Measurements from ENCODE around the gene PFAS.

Gene PFAS

GRCh38 chr17:8272421-8272820, 23.3 kb downstream of the PFAS start:
- DNase-seq (ENCODE audit: low read depth), result no peak

DNA sequence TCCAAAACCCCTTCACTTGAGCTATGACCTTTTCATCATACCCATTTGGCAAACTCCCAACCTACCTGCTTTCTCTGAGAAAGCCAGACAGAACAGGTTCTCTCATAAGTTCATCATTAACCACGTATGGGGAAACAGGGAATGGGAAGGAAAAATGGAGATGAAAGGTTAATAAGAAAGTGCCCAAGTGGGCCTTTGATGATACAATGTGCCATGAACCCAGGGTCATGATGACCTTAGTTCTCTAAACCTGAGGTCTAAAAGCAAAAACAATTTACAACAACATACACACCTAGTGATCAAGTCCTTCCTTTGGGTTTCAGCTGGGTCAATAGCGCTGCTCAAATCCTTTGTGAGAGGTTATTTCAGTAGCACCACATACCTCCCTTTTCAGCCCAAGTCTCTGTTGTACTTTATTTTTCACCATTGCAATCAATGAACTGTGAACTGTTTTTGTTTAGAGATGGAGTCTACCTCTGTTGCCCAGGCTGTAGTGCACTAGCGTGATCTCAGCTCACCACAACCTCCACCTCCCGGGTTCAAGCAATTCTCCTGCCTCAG, 24.9 kb downstream of the PFAS start:
- no peak for DNase-seq (ENCODE audit: low read depth)

GRCh38 chr17:8274816-8275215, 25.7 kb downstream of the PFAS start:
- no peak for DNase-seq (ENCODE audit: low read depth)

GRCh38 chr17:8275421-8276290, 26.6 kb downstream of the PFAS start:
- DNase-seq (ENCODE audit: low read depth), result no peak

DNA sequence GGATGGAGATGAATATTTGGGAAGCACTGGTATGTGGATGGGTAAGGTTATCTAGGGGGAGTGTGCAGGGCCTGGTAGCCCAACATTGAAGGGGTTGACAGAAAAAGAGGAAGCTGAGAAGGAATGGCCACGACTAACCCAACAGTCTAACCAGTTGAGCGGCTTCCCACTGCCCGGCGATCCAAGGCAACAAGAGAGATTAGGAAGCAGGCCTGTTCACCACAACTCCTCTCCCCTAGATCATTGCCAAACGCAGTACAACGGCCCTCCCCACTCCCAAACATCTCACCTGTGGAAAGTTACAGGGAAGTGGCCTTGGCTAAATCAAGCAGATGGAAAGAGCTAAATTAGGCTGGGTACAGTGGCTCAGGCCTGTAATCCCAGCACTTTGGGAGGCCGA, 28.2 kb downstream of the PFAS start:
- no peak for DNase-seq (ENCODE audit: low read depth)

DNA sequence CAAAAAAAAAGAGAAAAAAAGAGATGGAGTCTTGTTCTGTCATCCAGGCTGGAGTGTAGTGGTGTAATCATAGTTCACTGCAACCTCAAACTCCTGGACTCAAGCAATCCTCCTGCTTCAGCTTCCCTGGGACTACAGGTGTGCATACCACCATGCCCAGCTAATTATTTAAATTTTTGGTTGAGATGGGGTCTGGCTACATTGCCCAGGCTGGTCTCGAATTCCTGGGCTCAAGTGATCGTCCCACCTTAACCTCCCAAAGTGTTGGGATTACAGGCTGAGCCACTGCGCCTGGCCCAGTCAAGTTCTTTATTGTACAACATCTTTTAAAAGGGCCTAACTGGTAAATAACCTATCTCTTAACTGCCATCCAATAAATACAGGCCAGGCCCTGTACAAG, 33.3 kb downstream of the PFAS start:
- DNase-seq (ENCODE audit: low read depth), result no peak

DNA sequence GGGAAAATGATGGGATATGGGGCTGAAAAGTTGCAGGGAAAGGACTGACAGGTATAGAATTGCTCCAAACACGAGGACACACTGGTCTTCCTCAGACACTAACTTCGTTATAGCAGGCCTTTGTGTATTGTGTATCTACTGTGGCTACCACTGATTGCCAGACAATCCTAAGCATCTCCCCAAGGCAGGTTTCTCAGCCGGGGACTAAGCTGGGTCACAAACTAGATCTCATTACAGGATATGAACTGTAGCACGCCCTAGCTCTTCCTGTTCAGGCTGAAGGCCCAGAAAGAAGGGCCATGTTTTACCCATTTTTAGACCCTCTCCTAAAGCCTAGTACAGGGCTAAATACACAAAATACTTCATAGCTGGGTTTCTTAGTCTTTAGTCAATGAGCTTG, 34.3 kb downstream of the PFAS start:
- no peak for DNase-seq (ENCODE audit: low read depth)

- no peak for DNase-seq (ENCODE audit: low read depth)
Observed at GRCh38 chr17:8284126-8284525, 35.0 kb downstream of the PFAS start.

GRCh38 chr17:8285270-8286181, 36.4 kb downstream of the PFAS start:
- DNase-seq (ENCODE audit: low read depth), result no peak

DNA sequence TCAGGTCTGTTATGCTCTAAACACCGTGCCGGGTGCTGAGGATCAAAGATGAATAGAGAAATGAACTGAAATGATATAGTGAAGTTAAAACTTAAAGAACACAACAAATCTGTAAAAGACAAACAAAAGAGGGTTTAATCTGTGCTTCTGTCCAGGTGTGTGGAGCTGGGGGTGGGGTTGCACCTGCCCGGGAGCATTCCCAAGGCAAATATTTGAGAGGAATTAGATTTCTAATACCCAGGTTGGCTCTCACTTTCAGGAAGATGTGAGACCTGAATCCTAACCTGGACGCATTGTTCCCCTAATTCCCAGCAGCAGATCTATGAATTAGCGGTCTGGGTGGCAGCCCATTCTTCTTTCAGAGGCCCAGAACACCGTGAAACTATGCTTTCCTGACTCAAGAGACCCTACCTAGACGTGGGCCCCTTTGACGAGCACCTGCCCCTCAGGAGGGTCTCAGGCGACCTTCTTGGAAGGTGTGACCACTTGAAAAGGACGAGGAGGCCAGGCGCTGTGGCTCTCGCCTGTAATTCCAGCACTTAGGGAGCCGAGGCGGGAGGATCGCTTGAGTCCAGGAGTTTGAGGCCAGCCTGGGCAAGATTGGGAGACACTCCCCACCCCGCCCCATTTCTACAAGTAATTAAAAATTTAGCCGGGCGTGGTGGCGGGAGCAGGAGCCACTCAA, 38.7 kb downstream of the PFAS start:
- no peak for DNase-seq (ENCODE audit: low read depth)

- peak; percentile 78 for DNase-seq (ENCODE audit: low read depth)
Observed at GRCh38 chr17:8288336-8289102, 39.4 kb downstream of the PFAS start, which contains the start of gene RANGRF. RANGRF (plus strand) TSS chr17:8288670; CDS start chr17:8288789, 119 bp downstream.

GRCh38 chr17:8289103-8289397, 40.0 kb downstream of the PFAS start:
- DNase-seq (ENCODE audit: low read depth), result peak; percentile 64

DNA sequence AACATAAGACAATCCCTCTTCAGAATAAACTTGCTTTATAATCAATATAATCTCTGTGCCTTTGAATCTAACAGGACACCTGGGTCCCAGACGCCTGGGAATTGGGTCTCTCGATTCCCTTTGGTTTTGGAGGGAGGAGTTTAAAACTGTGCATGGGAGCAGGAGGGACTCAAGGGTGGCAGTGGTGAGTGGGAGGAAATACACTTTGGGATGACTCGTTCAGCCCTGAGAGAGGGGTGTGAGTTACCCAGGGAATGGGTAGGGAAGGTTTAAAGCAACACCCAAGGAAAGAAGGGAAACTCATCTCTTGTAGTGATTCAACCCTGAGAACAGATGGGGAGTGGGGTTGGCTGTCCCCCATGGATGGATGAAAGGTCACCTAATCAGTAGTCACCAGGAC, 41.0 kb downstream of the PFAS start:
- no peak for DNase-seq (ENCODE audit: low read depth)

- no peak for DNase-seq (ENCODE audit: low read depth)
Observed at GRCh38 chr17:8292639-8293395, 43.7 kb downstream of the PFAS start.

GRCh38 chr17:8294361-8294760, 45.3 kb downstream of the PFAS start:
- no peak for DNase-seq (ENCODE audit: low read depth)

DNA sequence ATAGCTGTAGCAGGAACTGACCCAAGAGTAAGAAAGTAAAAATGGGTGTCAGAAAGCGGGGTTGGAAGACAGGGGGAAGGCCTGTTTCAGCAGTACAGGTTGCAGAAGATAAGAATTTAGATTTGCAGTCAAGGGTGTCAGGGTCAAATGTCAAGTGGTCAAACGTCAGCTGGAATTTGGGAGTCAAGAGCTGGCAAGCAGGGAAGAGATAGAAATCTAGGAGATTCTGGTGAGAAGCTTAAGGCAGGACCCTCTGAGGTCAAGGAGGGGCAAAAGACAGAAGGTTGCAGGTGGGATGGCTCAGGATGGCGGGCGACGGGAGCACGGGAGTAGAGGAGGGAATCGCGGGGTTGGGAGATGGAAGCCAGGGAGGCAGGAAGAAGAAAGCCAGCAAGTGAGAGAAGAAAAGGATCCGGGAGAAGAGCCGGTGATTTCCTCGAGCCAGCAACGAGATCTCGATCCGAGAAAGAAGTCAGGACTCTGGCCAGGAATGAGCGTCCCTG, 45.8 kb downstream of the PFAS start:
- no peak for DNase-seq (ENCODE audit: low read depth)

GRCh38 chr17:8300226-8300625, 51.1 kb downstream of the PFAS start:
- DNase-seq (ENCODE audit: low read depth), result no peak

DNA sequence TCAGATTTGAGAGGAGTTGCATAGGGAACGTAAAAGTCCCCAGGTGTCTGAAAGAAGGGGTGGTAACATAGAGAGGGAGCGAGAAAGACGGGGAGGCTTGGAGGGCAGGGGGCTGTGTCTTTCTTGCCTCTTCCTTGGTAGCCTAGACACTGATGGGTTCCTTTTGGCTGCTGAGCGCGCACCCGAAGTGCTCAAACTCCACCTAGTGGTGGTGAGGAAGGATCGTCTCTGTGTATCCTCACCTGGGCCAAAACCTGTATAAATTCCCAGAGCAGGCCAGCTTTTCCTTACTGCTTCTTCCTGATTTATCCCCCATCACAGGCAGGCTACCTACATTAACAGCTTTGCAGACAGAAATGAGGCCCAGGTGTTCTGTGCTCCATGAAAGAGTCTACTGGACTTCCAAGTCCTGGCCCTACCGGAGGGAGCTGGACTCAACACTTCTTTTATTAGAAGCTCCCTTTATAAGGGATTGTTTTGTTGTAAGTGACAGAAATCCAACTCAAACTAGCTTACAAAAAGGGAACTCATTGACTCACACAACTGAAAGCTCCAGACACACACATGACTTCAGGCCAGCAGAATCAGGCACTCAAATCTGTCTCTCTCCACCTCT, 51.6 kb downstream of the PFAS start:
- DNase-seq (ENCODE audit: low read depth), result peak; percentile 41

- DNase-seq (ENCODE audit: low read depth), result no peak
Observed at GRCh38 chr17:8310601-8311123, 61.6 kb downstream of the PFAS start.
